ENCODE data around the gene ZBTB7C.

DNA sequence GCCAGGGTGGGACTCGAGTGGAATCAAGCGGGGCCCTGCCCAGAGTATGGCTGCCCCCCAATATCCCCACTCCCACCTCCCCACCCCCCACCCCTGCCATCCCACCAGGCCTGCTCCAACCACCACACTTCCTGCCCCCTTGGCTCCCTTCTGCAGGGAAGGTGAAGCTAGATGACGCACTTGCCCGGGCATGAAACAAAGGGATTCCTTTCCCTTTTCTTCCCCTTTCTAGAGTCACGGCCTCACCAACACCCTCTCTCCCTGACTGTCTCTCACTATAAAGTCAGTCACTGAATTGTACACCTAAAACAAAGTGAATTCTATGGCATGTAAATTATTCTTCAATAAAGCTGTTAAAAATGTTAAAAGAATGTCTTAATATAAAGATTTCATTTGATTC lies 16.0 kb downstream of the ZBTB7C start:
- TF ChIP-seq, protein P1, sequence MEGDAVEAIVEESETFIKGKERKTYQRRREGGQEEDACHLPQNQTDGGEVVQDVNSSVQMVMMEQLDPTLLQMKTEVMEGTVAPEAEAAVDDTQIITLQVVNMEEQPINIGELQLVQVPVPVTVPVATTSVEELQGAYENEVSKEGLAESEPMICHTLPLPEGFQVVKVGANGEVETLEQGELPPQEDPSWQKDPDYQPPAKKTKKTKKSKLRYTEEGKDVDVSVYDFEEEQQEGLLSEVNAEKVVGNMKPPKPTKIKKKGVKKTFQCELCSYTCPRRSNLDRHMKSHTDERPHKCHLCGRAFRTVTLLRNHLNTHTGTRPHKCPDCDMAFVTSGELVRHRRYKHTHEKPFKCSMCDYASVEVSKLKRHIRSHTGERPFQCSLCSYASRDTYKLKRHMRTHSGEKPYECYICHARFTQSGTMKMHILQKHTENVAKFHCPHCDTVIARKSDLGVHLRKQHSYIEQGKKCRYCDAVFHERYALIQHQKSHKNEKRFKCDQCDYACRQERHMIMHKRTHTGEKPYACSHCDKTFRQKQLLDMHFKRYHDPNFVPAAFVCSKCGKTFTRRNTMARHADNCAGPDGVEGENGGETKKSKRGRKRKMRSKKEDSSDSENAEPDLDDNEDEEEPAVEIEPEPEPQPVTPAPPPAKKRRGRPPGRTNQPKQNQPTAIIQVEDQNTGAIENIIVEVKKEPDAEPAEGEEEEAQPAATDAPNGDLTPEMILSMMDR (IDR thresholded peaks at IDR 0.05), result no peak
- no peak for TF ChIP-seq EZH2 (IDR thresholded peaks at IDR 0.05)
